ENCODE data around the gene EME2. TPM values are rescaled to one million over a fixed set of nuclear protein-coding genes. Genes with fewer than 3 reads are reported as not detected.

EME2 gene
- total RNA-seq, 1 experiment from 2014 or later = 24.2 TPM

GRCh38 chr16:1724491-1724890 lies 48.1 kb upstream of the EME2 start:
- ChIA-PET POLR2A (ENCODE audit: unreplicated experiment) (no interaction called here), CTCF (no interaction called here)
- no peaks in the 10 kb centered on the region for H3K9me2 ChIP-seq (ENCODE audit: insufficient read depth)
- H3K4me3 ChIP-seq = no peak overlapping the region
- no TSS peak for BruUV-seq (replicated peaks)
- intact Hi-C loops (cut with micrococcal nuclease; ENCODE audit: unreplicated experiment) = no loop called here
- H3K27ac ChIP-seq = no peak overlapping the region
- H3K4me1 ChIP-seq (replicated peaks; ENCODE audit: insufficient read depth) = peaks cover 33% of the 10 kb centered on the region
- H3K79me2 ChIP-seq (ENCODE audit: low read depth) = peaks cover 27% of the 10 kb centered on the region
- H3F3A ChIP-seq (ENCODE audit: insufficient read depth, low read depth) = peaks cover 30% of the 10 kb centered on the region; the same call in 1 of the 2 replicates
- H3K4me2 ChIP-seq = no peak overlapping the region
- TF ChIP-seq CTCF (conservative IDR thresholded peaks at IDR 0.05) (no peak), EZH2 (IDR thresholded peaks at IDR 0.05; ENCODE audit: low read depth) (no peak)
- H2AFZ ChIP-seq = no peak overlapping the region
- H3K27me3 ChIP-seq (ENCODE audit: insufficient read depth, low read depth) = no peaks in the 10 kb centered on the region
- no peaks in the 10 kb centered on the region; the same call in 1 of the 2 replicates for H4K20me1 ChIP-seq (ENCODE audit: insufficient read depth)
- no peak for DNase-seq
- no peaks in the 10 kb centered on the region for H3K36me3 ChIP-seq (ENCODE audit: low read depth)
- no peaks in the 10 kb centered on the region for H3K9me3 ChIP-seq (ENCODE audit: insufficient read depth, low read depth)

- Histone ChIP-seq H3K79me2 (ENCODE audit: low read depth) (peaks cover 21% of the 10 kb centered on the region; the same call in 1 of the 2 replicates), H3F3A (ENCODE audit: insufficient read depth, low read depth) (peaks cover 15% of the 10 kb centered on the region; the same call in 1 of the 2 replicates), H4K20me1 (ENCODE audit: insufficient read depth) (no peaks in the 10 kb centered on the region; the same call in 1 of the 2 replicates), H3K9me3 (ENCODE audit: insufficient read depth, low read depth) (no peaks in the 10 kb centered on the region), H2AFZ (no peak overlapping the region), H3K9me2 (ENCODE audit: insufficient read depth) (no peaks in the 10 kb centered on the region), H3K36me3 (ENCODE audit: low read depth) (no peaks in the 10 kb centered on the region), H3K27ac (no peak overlapping the region), H3K4me1 (replicated peaks; ENCODE audit: insufficient read depth) (peaks cover 18% of the 10 kb centered on the region), H3K4me2 (no peak overlapping the region), H3K27me3 (ENCODE audit: insufficient read depth, low read depth) (no peaks in the 10 kb centered on the region), H3K4me3 (no peak overlapping the region)
- POLR2A ChIA-PET (ENCODE audit: unreplicated experiment) = no interaction called here
- CTCF ChIA-PET = no interaction called here
- no TSS peak for BruUV-seq (replicated peaks)
- DNase-seq = no peak
- intact Hi-C loops (cut with micrococcal nuclease; ENCODE audit: unreplicated experiment) = no loop called here
- TF ChIP-seq EZH2 (IDR thresholded peaks at IDR 0.05; ENCODE audit: low read depth) = no peak
- TF ChIP-seq CTCF (conservative IDR thresholded peaks at IDR 0.05) = no peak
Measured at GRCh38 chr16:1726661-1727502, 45.7 kb upstream of the EME2 start.

- Histone ChIP-seq H3K27me3 (ENCODE audit: insufficient read depth, low read depth) (no peaks in the 10 kb centered on the region), H3K9me2 (ENCODE audit: insufficient read depth) (no peaks in the 10 kb centered on the region), H3K4me3 (no peak overlapping the region), H3K36me3 (ENCODE audit: low read depth) (no peaks in the 10 kb centered on the region), H3K79me2 (ENCODE audit: low read depth) (peaks cover 15% of the 10 kb centered on the region; the same call in 1 of the 2 replicates), H4K20me1 (ENCODE audit: insufficient read depth) (no peaks in the 10 kb centered on the region; the same call in 1 of the 2 replicates), H3K4me1 (replicated peaks; ENCODE audit: insufficient read depth) (peaks cover 9% of the 10 kb centered on the region), H2AFZ (no peak overlapping the region), H3K9me3 (ENCODE audit: insufficient read depth, low read depth) (no peaks in the 10 kb centered on the region), H3F3A (ENCODE audit: insufficient read depth, low read depth) (peaks cover 4% of the 10 kb centered on the region; the same call in 1 of the 2 replicates), H3K4me2 (no peak overlapping the region), H3K27ac (no peak overlapping the region)
- CTCF ChIA-PET = no interaction called here
- POLR2A ChIA-PET (ENCODE audit: unreplicated experiment) = no interaction called here
- DNase-seq = no peak
- intact Hi-C loops (cut with micrococcal nuclease; ENCODE audit: unreplicated experiment) = no loop called here
- no peak for TF ChIP-seq CTCF (conservative IDR thresholded peaks at IDR 0.05)
- no peak for TF ChIP-seq EZH2 (IDR thresholded peaks at IDR 0.05; ENCODE audit: low read depth)
- no TSS peak for BruUV-seq (replicated peaks)
Measured at GRCh38 chr16:1727651-1728624, 44.7 kb upstream of the EME2 start.

Data from PC-9 (cell line).